Activated CD4-positive, alpha-beta T cell treated with anti-CD3 and anti-CD28 coated beads, Interleukin-2, Interleukin-6, amounts not matched to agents 100 ng/mL and 50 ng/mL, durations not matched to agents 16 hours and 8 hours (primary cell): ENCODE results near the gene RNPEP.

ENCODE experiments used
- DNase-seq: peaks from one replicate; pipeline ENCODE4 v3.0.0-alpha.2; 2020

RNPEP gene

DNA sequence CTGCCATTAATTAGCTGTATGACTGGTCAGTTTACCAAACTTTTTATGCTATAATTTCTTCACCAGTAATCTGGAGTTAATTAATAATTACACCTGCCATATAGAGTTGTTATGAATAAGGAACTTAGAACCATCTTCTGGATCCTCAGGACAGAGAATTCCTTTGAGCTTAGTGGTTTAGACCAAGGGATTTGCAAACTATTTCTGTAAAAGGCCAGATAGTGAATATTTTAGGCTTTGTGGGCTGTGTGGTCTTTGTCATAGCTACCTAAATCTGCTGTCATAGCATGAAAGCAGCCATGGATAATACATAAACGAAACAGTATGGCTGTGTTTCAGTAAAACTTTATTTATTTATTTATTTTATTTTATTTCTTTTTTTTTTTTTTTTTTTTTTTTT lies 18.2 kb upstream of the RNPEP start:
- DNase-seq: no peak

DNA sequence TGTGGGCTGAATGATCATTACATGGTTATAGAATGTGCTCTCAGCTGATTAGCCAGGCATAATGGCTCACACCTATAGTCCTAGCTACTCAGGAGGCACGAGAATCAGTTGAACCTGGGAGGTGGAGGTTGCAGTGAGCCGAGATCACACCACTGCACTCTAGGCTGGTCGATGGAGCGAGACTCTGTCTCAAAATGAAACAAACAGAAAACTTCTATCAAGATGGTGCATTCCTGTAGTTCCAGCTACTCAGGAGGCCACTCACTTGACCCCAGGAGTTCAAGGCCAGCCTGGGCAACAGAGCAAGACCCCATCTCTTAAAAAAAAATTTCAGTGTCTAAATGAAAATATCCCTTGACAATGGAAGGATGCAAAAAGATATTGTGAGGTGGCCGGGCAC lies 16.3 kb upstream of the RNPEP start:
- no peak for DNase-seq

DNA sequence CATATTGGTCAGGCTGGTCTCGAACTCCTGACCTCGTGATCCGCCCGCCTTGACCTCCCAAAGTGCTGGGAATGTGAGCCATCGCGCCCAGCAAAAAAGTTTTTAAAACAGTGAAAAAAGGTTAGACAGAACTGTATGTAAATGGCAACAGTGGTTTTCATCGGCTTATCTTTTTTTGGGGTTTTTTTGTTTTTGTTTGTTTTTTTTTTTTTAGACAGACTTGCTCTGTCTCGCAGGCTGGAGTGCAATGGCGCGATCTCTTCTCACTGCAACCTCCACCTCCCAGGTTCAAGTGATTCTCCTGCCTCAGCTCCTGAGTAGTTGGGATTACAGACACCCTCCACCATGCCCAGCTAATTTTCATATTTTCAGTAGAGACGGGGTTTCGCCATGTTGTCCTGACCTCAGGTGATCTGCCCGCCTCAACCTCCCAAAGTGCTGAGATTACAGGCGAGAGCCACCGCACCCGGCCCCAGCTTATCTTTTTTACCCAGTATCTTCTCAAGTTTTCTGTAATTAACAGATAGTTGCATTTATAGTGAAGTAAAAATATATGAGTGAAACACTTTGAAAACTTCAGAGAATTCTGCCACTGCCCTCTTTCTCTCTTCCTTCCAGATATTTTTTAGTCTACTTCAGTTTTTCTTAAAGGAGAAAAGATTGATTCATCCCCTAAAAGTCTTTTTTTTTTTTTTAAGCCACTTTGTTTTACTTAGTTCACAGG lies 14.1 kb upstream of the RNPEP start:
- no peak for DNase-seq

DNA sequence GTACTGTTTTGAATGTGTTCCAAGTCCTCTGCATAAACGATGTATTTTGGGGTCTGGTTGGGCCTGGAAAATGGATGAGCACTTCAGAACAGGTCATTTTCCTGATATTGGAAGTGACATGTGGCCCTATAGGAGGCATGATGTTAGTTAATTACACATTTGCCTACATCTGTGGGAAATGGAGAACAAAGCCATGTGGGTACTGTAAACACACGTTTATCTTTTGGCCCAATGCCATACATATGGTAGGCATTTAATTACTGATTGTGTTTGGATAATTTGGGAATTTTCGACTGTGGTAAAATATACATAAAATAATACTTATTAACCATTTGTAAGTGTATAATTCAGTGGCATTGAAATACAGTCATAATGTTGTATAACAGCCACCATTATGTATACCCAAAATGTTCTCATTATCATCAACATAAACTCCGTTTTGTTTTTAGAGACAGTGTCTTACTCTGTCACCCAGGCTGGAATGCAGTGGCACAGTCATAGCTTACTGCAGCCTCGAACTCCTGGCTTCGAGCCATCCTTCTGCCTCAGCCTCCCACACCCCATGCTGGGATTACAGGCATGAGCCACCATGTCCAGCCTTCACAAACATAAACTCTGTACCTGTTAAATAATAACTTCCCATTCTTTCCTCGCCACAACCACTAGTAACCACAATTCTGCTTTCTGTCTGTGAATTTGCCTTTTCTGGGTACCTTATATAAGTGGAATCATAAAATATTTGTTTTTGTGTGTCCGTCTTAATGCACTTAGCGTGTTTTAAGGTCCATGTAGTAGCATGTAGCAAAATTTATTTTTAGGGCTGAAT lies 11.9 kb upstream of the RNPEP start:
- DNase-seq: no peak

DNA sequence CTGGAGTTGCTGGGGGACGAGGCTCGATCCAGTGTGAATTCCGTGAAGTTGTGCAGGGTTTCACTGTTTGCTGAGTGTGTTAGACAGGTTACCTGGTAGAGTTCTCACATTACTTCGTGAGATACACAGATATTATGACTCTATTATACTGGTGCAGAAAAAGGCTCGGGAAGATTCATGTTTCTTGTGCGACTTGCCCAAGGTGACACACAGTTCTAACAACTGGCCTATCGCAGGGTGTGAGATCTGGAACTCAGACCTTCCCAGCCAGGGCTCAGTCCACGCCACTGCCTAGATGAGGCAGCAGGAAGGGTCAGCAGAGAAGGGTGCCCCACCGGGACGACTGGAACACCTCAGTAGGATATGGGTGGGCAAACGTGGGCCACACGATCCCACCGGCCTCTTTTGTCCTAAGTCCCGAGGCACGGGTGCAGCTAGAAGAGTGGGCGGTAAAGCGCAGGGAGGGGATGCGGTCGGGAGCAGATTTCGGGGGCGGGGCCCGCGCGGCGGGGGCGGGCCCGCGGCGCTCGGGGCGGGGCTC lies 296 bp upstream of the RNPEP start:
- peak; percentile 80 for DNase-seq

DNA sequence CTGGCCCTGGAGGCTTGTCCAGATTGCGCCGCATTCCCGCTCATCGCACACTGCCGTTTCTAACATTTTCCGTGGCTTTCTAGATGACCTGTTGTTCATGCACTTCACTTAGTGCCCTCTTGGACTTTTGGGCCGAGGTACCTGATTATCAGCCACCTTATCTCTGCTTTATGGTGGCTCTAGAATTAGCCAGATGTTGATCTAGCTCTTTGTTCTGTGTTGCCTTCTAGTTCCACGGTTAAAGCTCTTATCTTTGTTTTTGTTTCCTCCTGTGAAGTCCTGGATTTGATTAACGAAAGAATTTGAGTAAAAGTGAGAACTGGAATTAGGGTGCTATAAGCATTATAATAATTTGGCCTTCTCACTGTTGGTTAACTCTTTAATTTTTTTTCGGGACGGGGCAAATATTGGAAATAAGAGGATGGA lies 945 bp downstream of the RNPEP start:
- no peak for DNase-seq

DNA sequence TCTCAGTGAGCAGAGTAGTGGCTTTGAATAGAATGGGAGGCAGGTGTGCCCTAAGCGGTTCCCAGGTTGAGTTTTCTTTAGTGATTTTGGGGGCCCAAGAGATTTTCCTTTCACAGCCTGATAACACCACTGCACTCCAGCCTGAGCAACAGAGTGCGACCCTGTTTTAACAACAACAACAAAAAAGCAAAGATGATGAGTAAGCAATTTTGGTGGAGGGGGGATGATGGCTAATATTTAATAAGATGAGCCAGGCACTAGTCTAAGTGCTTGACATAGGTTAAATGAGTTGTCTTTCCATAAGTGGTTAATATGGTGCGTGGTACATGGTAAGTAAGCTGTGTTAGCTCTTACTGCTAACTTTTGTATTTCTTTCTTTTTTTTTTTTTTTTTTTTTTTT lies 2.0 kb downstream of the RNPEP start:
- no peak for DNase-seq

DNA sequence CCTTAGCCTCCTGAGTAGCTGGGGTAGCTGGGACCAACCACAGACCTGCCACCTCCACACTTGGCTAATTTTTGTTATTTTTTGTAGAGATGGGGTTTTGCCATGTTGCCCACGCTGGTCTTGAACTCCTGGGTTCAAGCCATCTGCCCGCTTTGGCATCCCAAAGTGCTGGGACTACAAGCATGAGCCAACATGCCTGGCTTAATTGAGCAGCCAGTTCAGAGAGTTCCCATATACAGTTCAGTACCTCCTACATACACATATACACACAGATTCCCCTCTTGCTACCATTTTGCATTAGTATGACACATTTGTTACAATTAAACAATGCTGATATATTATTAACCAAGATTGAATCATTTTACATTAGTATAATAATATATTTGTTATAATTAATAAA lies 2.9 kb downstream of the RNPEP start:
- no peak for DNase-seq

DNA sequence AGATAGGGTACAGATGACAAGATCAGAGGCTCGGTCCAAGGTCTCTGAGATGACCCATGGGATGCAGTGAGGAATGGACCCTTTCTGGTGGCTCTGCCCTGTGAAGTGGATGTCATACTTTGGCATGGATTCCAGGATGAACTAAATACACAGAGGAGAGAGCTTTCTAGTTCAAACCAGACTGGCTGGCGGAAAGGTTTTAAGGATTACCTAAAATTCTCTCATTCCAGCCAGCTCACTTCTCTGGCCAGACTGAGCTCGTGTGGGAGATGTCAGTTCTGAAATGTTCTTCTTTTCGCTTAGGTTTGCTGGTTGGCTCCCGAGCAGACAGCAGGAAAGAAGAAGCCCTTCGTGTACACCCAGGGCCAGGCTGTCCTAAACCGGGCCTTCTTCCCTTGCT lies 6.2 kb downstream of the RNPEP start:
- DNase-seq: no peak

DNA sequence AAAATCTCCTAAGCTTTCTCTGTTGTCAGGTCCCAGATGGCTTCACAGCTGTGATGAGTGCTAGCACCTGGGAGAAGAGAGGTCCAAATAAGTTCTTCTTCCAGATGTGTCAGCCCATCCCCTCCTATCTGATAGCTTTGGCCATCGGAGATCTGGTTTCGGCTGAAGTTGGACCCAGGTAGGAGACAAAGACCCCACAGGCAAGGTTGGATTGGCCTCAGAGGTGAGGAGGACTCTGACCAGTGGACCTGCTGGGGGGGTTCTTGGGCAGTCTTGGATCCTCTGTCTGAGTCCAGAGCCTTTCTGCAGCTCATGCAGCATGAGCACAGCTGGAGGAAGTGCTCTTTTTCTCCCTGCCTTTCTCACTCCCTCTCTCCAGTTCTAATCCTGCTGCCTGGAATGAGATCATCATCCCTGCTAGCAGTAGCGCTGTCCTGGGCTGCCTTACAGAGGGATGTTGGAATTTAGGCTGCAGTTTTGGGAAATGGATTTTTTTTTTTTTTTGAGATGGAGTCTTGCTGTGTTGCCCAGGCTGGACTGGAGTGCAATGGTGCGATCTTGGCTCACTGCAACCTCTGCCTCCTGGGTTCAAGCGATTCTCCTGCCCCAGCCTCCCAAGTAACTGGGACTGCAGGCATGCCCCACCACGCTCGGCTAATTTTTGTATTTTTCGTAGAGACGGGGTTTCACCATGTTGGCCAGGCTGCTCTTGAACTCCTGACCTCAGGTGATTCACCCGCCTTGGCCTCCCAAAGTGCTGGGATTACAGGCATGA lies 7.1 kb downstream of the RNPEP start:
- DNase-seq: no peak

DNA sequence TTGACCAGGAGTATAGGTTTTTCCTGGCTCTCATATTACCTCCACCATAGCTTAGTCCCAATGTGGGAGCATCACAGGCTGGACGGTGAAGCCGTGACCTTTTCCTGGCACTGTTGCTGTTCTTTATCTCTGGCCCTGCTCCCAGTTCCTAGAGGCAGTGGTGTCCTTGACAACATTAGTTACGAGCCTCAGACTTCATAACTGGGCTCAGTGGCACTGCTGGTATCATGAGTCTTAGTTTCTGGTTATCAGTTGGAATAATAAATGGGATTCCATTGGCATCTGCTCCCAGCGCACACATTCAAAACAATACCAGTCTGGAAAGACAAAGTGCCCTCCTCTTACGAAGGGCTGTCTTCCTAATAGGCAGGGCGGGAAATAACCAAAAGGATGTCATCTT lies 8.0 kb downstream of the RNPEP start:
- no peak for DNase-seq

DNA sequence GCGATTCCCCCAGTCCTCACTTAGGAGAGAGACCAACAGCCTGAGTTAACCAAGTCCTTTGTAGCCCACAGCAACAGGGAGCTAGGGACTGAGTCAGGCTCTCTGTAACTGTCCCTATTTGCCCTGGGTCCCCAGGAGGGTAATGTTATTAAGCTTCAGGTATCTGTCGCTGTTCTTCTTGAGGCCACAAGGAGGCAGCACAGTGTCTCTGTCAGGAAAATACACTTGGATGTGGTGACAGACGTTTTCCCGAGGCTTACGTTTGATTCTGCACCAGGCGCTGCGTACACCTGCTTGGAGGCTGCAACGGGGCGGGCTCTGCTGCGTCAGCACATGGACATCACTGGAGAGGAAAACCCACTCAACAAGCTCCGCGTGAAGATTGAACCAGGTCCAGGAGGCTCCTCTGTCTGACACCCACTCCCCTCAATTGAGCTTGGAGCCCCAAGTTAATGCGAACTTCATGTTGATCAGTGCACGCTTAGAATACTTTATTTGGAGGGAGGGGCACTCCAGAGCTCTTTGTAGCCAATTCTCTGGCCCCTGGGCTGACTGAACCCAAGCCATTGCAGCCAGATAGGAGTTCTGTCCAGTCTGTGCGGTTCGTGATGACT lies 17.3 kb downstream of the RNPEP start:
- peak; percentile 48 for DNase-seq

DNA sequence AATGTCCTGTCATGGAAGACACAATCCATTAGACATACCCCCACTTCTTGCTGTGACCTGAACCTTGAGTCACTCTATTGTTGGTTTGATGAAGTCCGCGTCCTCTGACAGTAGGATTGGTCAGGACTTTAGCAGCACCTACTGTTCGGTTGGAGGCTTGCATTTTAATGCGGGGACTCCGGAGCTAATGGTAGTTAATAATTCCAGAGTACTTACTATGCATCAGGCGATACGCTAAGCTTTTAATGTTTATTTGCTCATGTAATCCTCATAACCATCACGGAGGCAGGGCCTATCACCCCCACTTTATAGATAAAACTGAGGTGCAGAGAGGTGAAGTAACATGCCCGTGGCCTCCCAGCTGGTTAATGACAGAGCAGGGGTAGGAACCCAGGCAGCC lies 20.1 kb downstream of the RNPEP start:
- no peak for DNase-seq

DNA sequence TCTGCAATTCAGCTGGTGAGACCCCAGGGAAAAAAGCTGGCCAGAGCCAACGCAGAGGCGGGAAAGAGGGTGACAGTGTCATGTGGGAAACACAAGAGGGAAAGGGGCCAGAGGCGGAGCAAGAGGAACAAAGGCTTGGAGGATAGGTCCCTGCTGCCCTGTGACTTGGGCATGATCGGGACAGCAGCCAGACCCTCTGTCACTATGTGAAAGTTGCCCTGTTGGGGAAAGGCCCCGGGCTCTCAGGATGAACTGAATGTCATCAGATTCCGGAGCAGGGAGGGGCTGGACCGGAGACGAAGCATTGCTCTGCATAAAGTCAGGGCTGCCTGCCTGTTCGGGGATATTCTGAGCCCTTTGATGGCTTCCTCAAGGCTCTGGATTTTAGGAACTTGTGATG lies 22.3 kb downstream of the RNPEP start:
- no peak for DNase-seq

DNA sequence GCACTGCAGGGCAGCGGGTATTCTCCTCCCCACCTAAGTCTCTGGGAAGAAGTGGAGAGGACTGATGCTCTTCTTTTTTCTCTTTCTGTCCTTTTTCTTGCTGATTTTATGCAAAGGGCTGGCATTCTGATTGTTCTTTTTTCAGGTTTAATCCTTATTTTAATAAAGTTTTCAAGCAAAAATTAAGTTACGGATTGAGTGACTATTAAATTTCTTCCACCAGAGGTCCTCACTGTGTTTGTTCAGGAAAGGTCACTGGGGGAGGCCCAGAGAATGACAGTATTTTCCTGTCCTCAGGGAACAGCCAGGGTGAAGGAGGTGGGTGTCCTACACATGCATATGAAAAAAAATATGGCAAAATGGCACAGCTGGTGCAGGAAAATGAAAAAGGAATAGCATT lies 23.5 kb downstream of the RNPEP start:
- no peak for DNase-seq

DNA sequence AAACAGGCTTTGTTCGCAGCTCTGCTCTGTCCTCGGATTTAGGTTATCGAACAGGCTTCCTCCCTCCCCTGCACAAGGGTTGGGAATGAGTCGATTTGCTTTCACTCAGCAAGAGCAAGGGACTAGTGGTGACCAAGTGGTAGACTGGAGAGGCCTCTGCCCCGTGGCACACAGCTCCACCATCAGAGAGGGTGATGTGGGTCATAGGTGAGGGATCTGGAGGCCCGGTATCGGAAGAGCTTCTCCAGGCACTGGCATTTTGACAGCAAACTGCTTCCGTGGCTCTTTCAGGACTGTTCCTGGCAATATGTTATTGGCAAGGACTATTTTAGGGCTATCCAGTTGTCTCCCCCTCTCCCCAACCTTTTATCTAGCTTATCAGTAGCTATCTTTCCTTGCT lies 24.9 kb downstream of the RNPEP start:
- DNase-seq: no peak

DNA sequence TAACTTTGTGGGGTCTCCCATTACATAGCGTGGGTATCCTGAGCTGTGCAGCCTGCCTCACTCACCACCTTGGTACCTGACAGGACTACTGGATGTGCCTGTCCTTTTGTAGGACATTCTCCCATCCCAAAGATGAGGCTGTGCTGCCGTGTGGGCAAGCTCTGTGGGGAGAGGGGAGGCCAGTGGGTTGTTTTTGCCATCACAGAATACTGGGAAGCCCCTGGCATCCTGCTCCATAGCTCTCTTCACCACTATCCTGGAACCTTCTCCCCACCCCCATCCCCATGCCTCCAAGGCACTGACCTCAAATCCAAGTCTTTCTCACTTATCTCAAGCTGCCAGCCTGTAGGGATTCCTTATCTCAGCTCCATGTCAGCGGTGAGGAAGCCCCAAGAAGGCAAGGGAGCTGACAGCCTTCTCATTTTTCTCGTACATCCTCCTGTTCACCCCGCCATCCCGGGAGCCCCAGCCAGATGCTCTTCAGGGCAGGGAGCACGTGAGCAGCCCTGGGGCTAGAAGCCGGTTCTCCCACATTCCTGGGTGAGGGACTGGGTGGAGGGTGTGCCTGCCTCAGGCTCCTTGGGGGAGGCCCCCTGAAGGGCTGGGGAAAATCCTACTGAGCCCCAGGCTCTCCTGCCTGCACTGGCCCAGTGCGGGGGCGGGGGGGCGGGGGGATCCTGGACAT lies 25.5 kb downstream of the RNPEP start:
- no peak for DNase-seq

DNA sequence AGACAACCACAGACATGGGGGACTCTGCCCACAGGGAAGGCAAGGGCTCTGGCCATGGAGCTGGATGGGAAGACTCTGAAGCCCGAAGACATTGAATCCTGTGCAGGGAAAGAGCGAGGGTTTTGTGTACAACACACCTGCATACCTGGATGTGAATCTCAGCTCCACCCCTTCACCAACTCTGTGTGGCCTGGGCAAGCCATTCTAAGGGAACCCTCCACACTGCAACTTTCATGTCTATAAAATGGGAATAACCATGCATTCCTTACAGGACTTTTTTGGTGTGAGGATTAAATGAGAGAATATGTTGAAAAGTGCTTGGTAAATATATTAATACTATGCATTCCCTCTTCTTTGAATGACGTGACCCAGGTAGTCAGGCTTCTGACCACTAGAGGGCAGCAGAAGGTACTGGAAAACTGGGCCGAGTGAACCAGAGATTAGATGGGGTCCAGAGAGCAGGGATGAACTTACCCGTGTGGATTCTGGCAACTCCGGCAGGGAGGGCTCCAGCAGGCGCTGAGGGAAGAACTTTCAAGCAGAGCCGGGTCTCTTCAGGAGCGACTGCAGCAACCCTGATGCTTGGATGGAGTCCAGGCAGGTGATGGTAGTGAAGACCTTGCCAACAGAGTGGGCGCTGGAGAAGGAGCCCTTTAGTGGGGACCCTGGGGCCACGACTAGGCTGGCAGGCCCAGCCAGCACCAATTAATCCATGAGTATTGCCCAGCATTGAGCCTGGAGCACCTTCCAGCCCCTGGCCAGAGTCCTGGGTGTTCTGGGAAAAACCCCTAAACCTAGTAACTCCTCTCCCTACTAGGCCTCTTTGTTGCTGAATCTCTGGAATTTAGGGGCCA lies 27.1 kb downstream of the RNPEP start:
- peak; percentile 76 for DNase-seq

DNA sequence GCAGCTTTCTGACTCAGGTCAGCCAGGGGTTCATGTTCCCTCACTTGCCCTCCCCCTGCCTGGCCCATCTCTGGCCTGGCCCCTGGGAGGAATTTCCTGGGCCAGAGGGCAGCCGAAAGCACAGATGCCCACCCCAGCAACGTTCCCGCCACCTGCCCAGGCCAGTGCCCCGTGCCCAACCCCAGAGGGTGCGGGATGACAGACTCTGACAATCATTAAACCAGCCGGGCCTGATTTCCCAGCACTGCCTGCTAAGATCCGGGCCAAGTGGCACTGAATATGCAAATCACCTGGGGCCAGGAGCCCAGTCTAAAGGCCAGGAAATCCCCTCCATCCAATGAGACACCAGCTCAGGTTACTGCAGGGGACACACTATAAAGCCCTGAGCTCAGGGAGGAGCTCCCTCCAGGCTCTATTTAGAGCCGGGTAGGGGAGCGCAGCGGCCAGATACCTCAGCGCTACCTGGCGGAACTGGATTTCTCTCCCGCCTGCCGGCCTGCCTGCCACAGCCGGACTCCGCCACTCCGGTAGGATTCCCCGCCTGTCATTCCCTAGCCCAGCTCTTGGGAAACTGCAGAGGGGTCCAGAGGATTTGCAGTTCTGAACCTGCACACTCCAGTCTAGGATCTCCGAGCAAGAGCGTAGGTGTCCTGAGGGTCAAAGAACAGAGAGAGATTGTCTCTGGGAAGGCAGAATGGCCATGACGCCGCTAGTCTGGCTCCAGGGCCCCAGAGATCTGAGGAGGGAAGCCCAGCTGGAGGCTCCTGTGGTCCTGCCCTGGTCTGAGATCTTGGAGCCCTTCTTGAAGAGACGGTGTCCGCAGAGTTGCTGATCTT lies 27.9 kb downstream of the RNPEP start, which contains the start of gene ELF3:
ELF3 (plus strand) TSS at position 408 of the 836 bp plus-strand sequence. CDS start 550 bp downstream, outside the sequence.
- DNase-seq: no peak

DNA sequence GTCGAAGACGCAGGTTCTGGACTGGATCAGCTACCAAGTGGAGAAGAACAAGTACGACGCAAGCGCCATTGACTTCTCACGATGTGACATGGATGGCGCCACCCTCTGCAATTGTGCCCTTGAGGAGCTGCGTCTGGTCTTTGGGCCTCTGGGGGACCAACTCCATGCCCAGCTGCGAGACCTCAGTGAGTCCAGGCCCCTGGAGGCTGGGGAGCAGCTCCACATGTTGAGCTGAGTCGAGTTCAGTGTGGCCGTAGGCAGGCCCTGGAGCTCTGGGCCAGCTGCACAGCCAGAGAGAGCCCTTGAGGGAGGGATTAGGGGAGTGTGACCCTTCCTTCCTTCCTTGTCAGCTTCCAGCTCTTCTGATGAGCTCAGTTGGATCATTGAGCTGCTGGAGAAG lies 29.5 kb downstream of the RNPEP start:
- DNase-seq: no peak
